Endothelial cell (in vitro differentiated cells): ENCODE data around the gene CRELD1. TPM values are rescaled to one million over a fixed set of nuclear protein-coding genes. Genes with fewer than 3 reads are reported as not detected.
"Not testable (repeated sequence)": the region's sequence is repeated elsewhere in the genome, so short reads cannot be mapped to it uniquely, and the experiment has no call there.

ENCODE experiments used
- DNase-seq: peaks from one replicate; pipeline ENCODE4 v3.0.0; 2021; ENCODE audit warnings: low spot score
- H3K27ac Mint-ChIP-seq: one replicate; pipeline ENCODE4 v1.8.0; 2021; ENCODE audit warnings: mixed read lengths, inconsistent platforms; ENCODE audit not compliant: unreplicated experiment
- H3K27me3 Mint-ChIP-seq: one replicate; pipeline ENCODE4 v1.8.0; 2021; ENCODE audit warnings: mild to moderate bottlenecking, moderate library complexity, mixed read lengths, inconsistent platforms; ENCODE audit not compliant: unreplicated experiment
- H3K36me3 Mint-ChIP-seq: one replicate; pipeline ENCODE4 v1.8.0; 2021; ENCODE audit warnings: mild to moderate bottlenecking, low read depth, mixed read lengths, inconsistent platforms; ENCODE audit not compliant: unreplicated experiment
- H3K4me1 Mint-ChIP-seq: one replicate; pipeline ENCODE4 v1.8.0; 2021; ENCODE audit warnings: mild to moderate bottlenecking, mixed read lengths, inconsistent platforms; ENCODE audit not compliant: unreplicated experiment
- H3K4me3 Mint-ChIP-seq: one replicate; pipeline ENCODE4 v1.8.0; 2021; ENCODE audit warnings: mild to moderate bottlenecking, mixed read lengths, inconsistent platforms; ENCODE audit not compliant: unreplicated experiment
- H3K9me3 Mint-ChIP-seq: one replicate; pipeline ENCODE4 v1.8.0; 2021; ENCODE audit warnings: mixed read lengths, inconsistent platforms; ENCODE audit not compliant: unreplicated experiment
- total RNA-seq: library from RNA; stranded (reverse); fragmentation: NEBNext Ultra II Directional; extraction: Animal tissue kit (Norgen Biotek cat#: 25700); gene quantifications from one replicate; pipeline ENCODE4 v1.2.1, GENCODE V29; 2021; ENCODE audit not compliant: unreplicated experiment
- TF ChIP-seq, protein P1 (sequence below): fragments of 200-600 bp; sonication (generic); IDR thresholded peaks from one replicate; pipeline ENCODE4 v1.5.0; 2021; ENCODE audit warnings: antibody characterized with exemption; ENCODE audit not compliant: unreplicated experiment

CRELD1 gene
- total RNA-seq, 1 donor from 2014 or later = 30.7 TPM

DNA sequence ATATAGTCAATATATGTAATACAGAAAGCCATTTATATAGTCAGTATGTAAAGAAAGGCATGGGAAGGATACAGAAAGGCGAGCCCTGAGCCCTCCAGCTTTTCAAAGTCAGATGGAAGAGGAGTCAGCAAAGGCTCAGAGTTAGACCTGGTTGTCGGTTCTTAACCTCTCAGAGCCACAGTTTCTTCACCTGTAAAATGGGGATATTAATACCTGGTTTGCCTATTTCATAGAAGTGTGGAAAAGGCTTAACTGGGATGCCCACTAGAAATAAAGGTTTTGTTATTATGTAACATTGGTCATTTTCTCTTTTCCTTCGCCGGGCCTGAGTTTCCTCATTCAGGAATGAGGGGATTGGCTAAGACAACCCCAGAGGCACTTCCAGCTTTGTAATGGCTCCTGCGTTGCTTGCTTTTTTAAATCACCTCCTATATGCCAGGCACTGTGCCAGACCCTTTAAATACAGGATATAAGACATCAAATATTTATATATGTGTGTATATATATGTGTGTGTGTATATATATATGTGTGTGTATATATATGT, 2.4 kb downstream of the CRELD1 start:
- H3K4me3 Mint-ChIP-seq = peak overlapping the region; percentile 94
- no peaks in the 10 kb centered on the region for H3K9me3 Mint-ChIP-seq
- H3K27ac Mint-ChIP-seq = no peak overlapping the region
- H3K27me3 Mint-ChIP-seq = peaks cover 14% of the 10 kb centered on the region
- TF ChIP-seq, protein P1, sequence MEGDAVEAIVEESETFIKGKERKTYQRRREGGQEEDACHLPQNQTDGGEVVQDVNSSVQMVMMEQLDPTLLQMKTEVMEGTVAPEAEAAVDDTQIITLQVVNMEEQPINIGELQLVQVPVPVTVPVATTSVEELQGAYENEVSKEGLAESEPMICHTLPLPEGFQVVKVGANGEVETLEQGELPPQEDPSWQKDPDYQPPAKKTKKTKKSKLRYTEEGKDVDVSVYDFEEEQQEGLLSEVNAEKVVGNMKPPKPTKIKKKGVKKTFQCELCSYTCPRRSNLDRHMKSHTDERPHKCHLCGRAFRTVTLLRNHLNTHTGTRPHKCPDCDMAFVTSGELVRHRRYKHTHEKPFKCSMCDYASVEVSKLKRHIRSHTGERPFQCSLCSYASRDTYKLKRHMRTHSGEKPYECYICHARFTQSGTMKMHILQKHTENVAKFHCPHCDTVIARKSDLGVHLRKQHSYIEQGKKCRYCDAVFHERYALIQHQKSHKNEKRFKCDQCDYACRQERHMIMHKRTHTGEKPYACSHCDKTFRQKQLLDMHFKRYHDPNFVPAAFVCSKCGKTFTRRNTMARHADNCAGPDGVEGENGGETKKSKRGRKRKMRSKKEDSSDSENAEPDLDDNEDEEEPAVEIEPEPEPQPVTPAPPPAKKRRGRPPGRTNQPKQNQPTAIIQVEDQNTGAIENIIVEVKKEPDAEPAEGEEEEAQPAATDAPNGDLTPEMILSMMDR = no peak
- H3K36me3 Mint-ChIP-seq = peaks cover 26% of the 10 kb centered on the region
- no peak for DNase-seq
- peaks cover 20% of the 10 kb centered on the region for H3K4me1 Mint-ChIP-seq

DNA sequence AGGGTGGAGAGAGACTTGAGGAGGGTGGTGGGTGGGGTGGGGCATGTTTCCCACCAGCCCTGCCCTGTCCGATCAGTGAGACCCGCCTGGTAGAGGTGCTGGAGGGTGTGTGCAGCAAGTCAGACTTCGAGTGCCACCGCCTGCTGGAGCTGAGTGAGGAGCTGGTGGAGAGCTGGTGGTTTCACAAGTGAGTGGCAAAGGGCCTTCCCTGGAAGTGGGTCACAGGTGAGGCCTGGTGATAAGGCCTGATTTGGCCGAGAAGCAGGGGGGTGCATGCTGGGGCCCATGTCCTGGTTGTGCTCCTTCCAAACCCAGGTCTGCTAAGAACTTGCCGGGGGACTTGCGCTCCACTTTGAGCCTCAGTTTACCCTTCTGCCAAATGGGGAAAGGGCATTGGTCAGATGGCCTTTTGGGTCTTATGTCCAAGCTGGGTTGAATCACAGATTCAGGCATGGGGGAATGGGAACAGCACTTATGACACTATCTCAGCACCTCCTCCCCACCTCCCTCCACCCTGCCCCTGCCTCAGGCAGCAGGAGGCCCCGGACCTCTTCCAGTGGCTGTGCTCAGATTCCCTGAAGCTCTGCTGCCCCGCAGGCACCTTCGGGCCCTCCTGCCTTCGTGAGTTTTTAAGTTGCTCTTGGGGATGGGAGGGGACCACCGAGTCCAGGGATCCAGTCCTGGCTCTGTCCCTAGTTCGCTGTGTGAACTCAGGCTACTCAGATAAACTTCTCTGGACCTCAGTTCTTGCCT, 4.0 kb downstream of the CRELD1 start:
- Mint-ChIP-seq H3K4me1 (peaks cover 24% of the 10 kb centered on the region), H3K27ac (no peak overlapping the region), H3K9me3 (no peaks in the 10 kb centered on the region), H3K36me3 (peaks cover 30% of the 10 kb centered on the region), H3K4me3 (no peak overlapping the region), H3K27me3 (peaks cover 19% of the 10 kb centered on the region)
- TF ChIP-seq, protein P1 = no peak
- DNase-seq = no peak

GRCh38 chr3:9938966-9939365, 5.3 kb downstream of the CRELD1 start:
- no peak overlapping the region for H3K27ac Mint-ChIP-seq
- H3K4me1 Mint-ChIP-seq = peaks cover 21% of the 10 kb centered on the region
- H3K4me3 Mint-ChIP-seq = no peak overlapping the region
- peaks cover 23% of the 10 kb centered on the region for H3K27me3 Mint-ChIP-seq
- peaks cover 34% of the 10 kb centered on the region for H3K36me3 Mint-ChIP-seq
- DNase-seq = no peak
- TF ChIP-seq, protein P1 = no peak
- H3K9me3 Mint-ChIP-seq = no peaks in the 10 kb centered on the region

GRCh38 chr3:9939906-9940305, 6.3 kb downstream of the CRELD1 start:
- peaks cover 23% of the 10 kb centered on the region for H3K27me3 Mint-ChIP-seq
- H3K9me3 Mint-ChIP-seq, H3K4me3 Mint-ChIP-seq, DNase-seq, H3K27ac Mint-ChIP-seq: not testable (repeated sequence)
- peaks cover 13% of the 10 kb centered on the region for H3K4me1 Mint-ChIP-seq
- H3K36me3 Mint-ChIP-seq = peaks cover 35% of the 10 kb centered on the region

DNA sequence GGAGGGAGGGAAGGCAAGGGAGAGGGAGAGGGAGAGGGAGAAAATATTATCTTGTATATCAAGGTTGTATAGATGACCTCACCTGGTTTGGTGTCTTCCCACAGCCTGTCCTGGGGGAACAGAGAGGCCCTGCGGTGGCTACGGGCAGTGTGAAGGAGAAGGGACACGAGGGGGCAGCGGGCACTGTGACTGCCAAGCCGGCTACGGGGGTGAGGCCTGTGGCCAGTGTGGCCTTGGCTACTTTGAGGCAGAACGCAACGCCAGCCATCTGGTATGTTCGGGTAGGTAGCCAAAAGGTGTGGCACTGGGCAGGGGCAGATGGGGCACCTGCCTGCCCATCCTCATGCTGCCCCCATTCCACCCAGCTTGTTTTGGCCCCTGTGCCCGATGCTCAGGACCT, 7.1 kb downstream of the CRELD1 start:
- no peak overlapping the region for H3K27ac Mint-ChIP-seq
- TF ChIP-seq, protein P1 = no peak

More for the DNA sequence above, 7.1 kb downstream of the CRELD1 start:
- Mint-ChIP-seq H3K4me3 (no peak overlapping the region), H3K9me3 (no peaks in the 10 kb centered on the region), H3K36me3 (peaks cover 26% of the 10 kb centered on the region), H3K27me3 (peaks cover 21% of the 10 kb centered on the region), H3K4me1 (peaks cover 5% of the 10 kb centered on the region)
- DNase-seq = no peak
